Psoas muscle (tissue), 8 donors: ENCODE data around the gene MYOCD. TPM values are rescaled to one million over a fixed set of nuclear protein-coding genes. Genes with fewer than 3 reads are reported as not detected.
A peak's percentile ranks its signal among the peaks of the same experiment; 100 is the strongest.

ENCODE experiments used
- ATAC-seq, 4 donors: fragments of 200-7000 bp; cut with Tn5 transposase; one replicate each; pipeline ENCODE4 v1.9.1; 2020; ENCODE audit warnings: moderate library complexity in 3 of 4, mild to moderate bottlenecking in 2 of 4
- DNase-seq, 2 donors: peaks; one replicate each; pipeline ENCODE4 v3.0.0-alpha.2; 2020
- H3K27ac ChIP-seq: fragments of 200-600 bp; one replicate; pipeline ENCODE4 v1.8.0; 2022
- H3K27me3 ChIP-seq, 3 donors: fragments of 200-600 bp in 1 of 3; one replicate each; pipeline versions ENCODE4 v1.6.1 to v1.8.0; 2013 to 2022; ENCODE audit warnings: low read length in 2 of 3, mild to moderate bottlenecking in 2 of 3, moderate library complexity in 1 of 3; ENCODE audit not compliant: insufficient read depth in 3 of 3
- H3K36me3 ChIP-seq, 2 donors: fragments of 200-600 bp in 1 of 2; one replicate each; pipeline versions ENCODE4 v1.6.1 to v1.8.0; 2013 to 2022; ENCODE audit warnings: low read depth in 1 of 2, mild to moderate bottlenecking in 1 of 2, moderate library complexity in 1 of 2; ENCODE audit not compliant: insufficient read depth in 1 of 2
- H3K4me1 ChIP-seq: fragments of 200-600 bp; one replicate; pipeline ENCODE4 v1.8.0; 2022
- H3K4me3 ChIP-seq: fragments of 200-600 bp; one replicate; pipeline ENCODE4 v1.8.0; 2022; ENCODE audit warnings: mild to moderate bottlenecking
- H3K9me3 ChIP-seq: fragments of 200-600 bp; one replicate; pipeline ENCODE4 v1.8.0; 2022
- CTCF ChIP-seq: fragments of 200-600 bp; IDR thresholded peaks from one replicate; pipeline ENCODE4 v1.8.0; 2022; ENCODE audit warnings: antibody characterized with exemption
- WGBS, 3 donors: extraction: QIAGEN DNeasy Blood & Tissue Kit; methylation state at CpG; one replicate each; pipeline versions ENCODE4 v1.1.6 to v1.1.7; 2013; 5-methylcytosine and 5-hydroxymethylcytosine counted together
- intact Hi-C, 2 donors: fragments of 100-400 bp; cut with DNase I; formaldehyde crosslinking; loops; one replicate each; pipeline versions ENCODE4 v1.11.0 to v1.14.2; 2022
- polyA plus RNA-seq, 3 donors: library from polyadenylated mRNA; stranded (reverse); fragments of 200-250 nt; gene quantifications; one replicate each; pipeline ENCODE4 v1.2.3, GENCODE V29; 2013
- total RNA-seq, 4 donors: library from RNA; stranded (reverse); fragmentation: NEBNext Ultra II Directional in 2 of 4; extraction: Animal tissue kit (Norgen Biotek cat#: 25700) in 2 of 4; gene quantifications; one replicate each; pipeline versions ENCODE4 v1.2.1 to v1.2.4, GENCODE V29; 2021 to 2023
- donor health status: healthy with polysubstance abuse.
- donor health status: DM: no; HTN: no; CAD: no; lungs with moderate emphysema.
- donor health status: Bipolar disorder and iron deficiency.
- donor health status: healthy.
- donor health status: DM: yes; HTN: yes; CAD: no.
- donor health status: DM: no; HTN: no; CAD: no.
- donor health status: DM: no; HTN: no; CAD: no.
- donor health status: DM: yes; HTN: yes; CAD: no.

The MYOCD gene
- total and polyA plus RNA-seq, 7 donors, result 0.04 to 1.2 (median 0.22) TPM

- H3K4me1 ChIP-seq, result no peaks in the 10 kb centered on the region
- no peaks in the 10 kb centered on the region for H3K9me3 ChIP-seq
- no peak overlapping the region for H3K27ac ChIP-seq
These were observed 22.7 kb downstream of the MYOCD start for GRCh38 chr17:12688382-12688781.

GRCh38 chr17:12691173-12691572, 25.5 kb downstream of the MYOCD start:
- Histone ChIP-seq H3K4me3 (no peak overlapping the region), H3K4me1 (no peaks in the 10 kb centered on the region), H3K36me3 (no peaks in the 10 kb centered on the region), H3K27ac (no peak overlapping the region), H3K27me3 (no peaks in the 10 kb centered on the region), H3K9me3 (no peaks in the 10 kb centered on the region)
- DNase-seq (peak in 1 of 2 donors; percentile 15), ATAC-seq (peak in 3 of 4 donors; percentile 42 to 58 (median 43))
- TF ChIP-seq CTCF, result no peak
- intact Hi-C loops, result no loop called here
- 47 to 65% (median 57%) methylated on average over 6 of the region's 6 CpGs for WGBS, 3 donors

More at GRCh38 chr17:12688382-12688781, 22.7 kb downstream of the MYOCD start:
- 73 to 87% (median 79%) methylated on average over 3 of the region's 3 CpGs for WGBS, 3 donors
- ATAC-seq (no peak), DNase-seq (no peak)
- H3K27me3 ChIP-seq, result no peaks in the 10 kb centered on the region
- TF ChIP-seq CTCF, result no peak
- H3K36me3 ChIP-seq, result no peaks in the 10 kb centered on the region
- intact Hi-C loops, result no loop called here
- no peak overlapping the region for H3K4me3 ChIP-seq

- intact Hi-C loops, result no loop called here
- Histone ChIP-seq H3K27ac (no peak overlapping the region), H3K27me3 (no peaks in the 10 kb centered on the region), H3K36me3 (no peaks in the 10 kb centered on the region), H3K4me1 (no peaks in the 10 kb centered on the region), H3K4me3 (no peak overlapping the region), H3K9me3 (no peaks in the 10 kb centered on the region)
- TF ChIP-seq CTCF, result no peak
- no peak for DNase-seq
- 35 to 54% (median 38%) methylated on average over 1 of the region's 1 CpG for WGBS, 3 donors
- no peak for ATAC-seq
These were observed 27.9 kb downstream of the MYOCD start for GRCh38 chr17:12693640-12694039.

- Histone ChIP-seq H3K4me1 (no peaks in the 10 kb centered on the region), H3K27ac (no peak overlapping the region), H3K9me3 (no peaks in the 10 kb centered on the region), H3K27me3 (no peaks in the 10 kb centered on the region), H3K36me3 (no peaks in the 10 kb centered on the region), H3K4me3 (no peak overlapping the region)
- DNase-seq (no peak), ATAC-seq (no peak)
- 63 to 67% (median 65%) methylated on average over 4 of the region's 4 CpGs for WGBS, 3 donors
- intact Hi-C loops, result no loop called here
- no peak for TF ChIP-seq CTCF
These were observed 40.4 kb downstream of the MYOCD start for GRCh38 chr17:12706070-12706469.

- no peak overlapping the region for H3K27ac ChIP-seq
- no peak for DNase-seq
- H3K36me3 ChIP-seq, result no peaks in the 10 kb centered on the region
- no peak overlapping the region for H3K4me3 ChIP-seq
- H3K27me3 ChIP-seq, result no peaks in the 10 kb centered on the region
- intact Hi-C loops, result no loop called here
- H3K4me1 ChIP-seq, result no peaks in the 10 kb centered on the region
- no peaks in the 10 kb centered on the region for H3K9me3 ChIP-seq
- no peak for ATAC-seq
- no peak for TF ChIP-seq CTCF
These were observed 43.4 kb downstream of the MYOCD start for GRCh38 chr17:12709063-12709462.
